ENCODE data around the gene IRAG1.
"Not testable (repeated sequence)": the region's sequence is repeated elsewhere in the genome, so short reads cannot be mapped to it uniquely, and the experiment has no call there.

Gene IRAG1

GRCh38 chr11:10701982-10702381 lies 8.4 kb upstream of the IRAG1 start:
- DNase-seq (ENCODE audit: low read depth in 2 of 3, low spot score in 1 of 3), result no peak

GRCh38 chr11:10699072-10699471 lies 5.5 kb upstream of the IRAG1 start:
- no peak for DNase-seq (ENCODE audit: low read depth in 2 of 3, low spot score in 1 of 3)

GRCh38 chr11:10697323-10697620 lies 3.7 kb upstream of the IRAG1 start:
- DNase-seq (ENCODE audit: low read depth in 2 of 3, low spot score in 1 of 3), result no peak

GRCh38 chr11:10696468-10697322 lies 3.1 kb upstream of the IRAG1 start:
- no peak for DNase-seq (ENCODE audit: low read depth in 2 of 3, low spot score in 1 of 3)

GRCh38 chr11:10695833-10696232 lies 2.3 kb upstream of the IRAG1 start:
- DNase-seq (ENCODE audit: low read depth in 2 of 3, low spot score in 1 of 3), result no peak

GRCh38 chr11:10694486-10695239 lies 1.1 kb upstream of the IRAG1 start:
- no peak for DNase-seq (ENCODE audit: low read depth in 2 of 3, low spot score in 1 of 3)

- DNase-seq (ENCODE audit: low read depth in 2 of 3, low spot score in 1 of 3), result no peak
These were observed 932 bp downstream of the IRAG1 start for GRCh38 chr11:10692531-10693115.

GRCh38 chr11:10688401-10688800 lies 5.2 kb downstream of the IRAG1 start:
- peak in 1 of 3 donors; percentile 1 for DNase-seq (ENCODE audit: low read depth in 2 of 3, low spot score in 1 of 3)

GRCh38 chr11:10686311-10686710 lies 7.2 kb downstream of the IRAG1 start:
- no peak for DNase-seq (ENCODE audit: low read depth in 2 of 3, low spot score in 1 of 3)

GRCh38 chr11:10683429-10683828 lies 10.1 kb downstream of the IRAG1 start:
- DNase-seq (ENCODE audit: low read depth in 2 of 3, low spot score in 1 of 3), result no peak

- no peak for DNase-seq (ENCODE audit: low read depth in 2 of 3, low spot score in 1 of 3)
These were observed 12.5 kb downstream of the IRAG1 start for GRCh38 chr11:10680956-10681487.

GRCh38 chr11:10680279-10680678 lies 13.3 kb downstream of the IRAG1 start:
- DNase-seq (ENCODE audit: low read depth in 2 of 3, low spot score in 1 of 3), result not testable (repeated sequence)

- DNase-seq (ENCODE audit: low read depth in 2 of 3, low spot score in 1 of 3), result no peak
These were observed 13.9 kb downstream of the IRAG1 start for GRCh38 chr11:10679644-10680043.

- no peak for DNase-seq (ENCODE audit: low read depth in 2 of 3, low spot score in 1 of 3)
These were observed 15.5 kb downstream of the IRAG1 start for GRCh38 chr11:10678101-10678500.

GRCh38 chr11:10676919-10677318 lies 16.6 kb downstream of the IRAG1 start:
- DNase-seq (ENCODE audit: low read depth in 2 of 3, low spot score in 1 of 3), result no peak

- no peak for DNase-seq (ENCODE audit: low read depth in 2 of 3, low spot score in 1 of 3)
These were observed 18.6 kb downstream of the IRAG1 start for GRCh38 chr11:10674911-10675440.

GRCh38 chr11:10674440-10674855 lies 19.1 kb downstream of the IRAG1 start:
- DNase-seq (ENCODE audit: low read depth in 2 of 3, low spot score in 1 of 3), result no peak

GRCh38 chr11:10673501-10674062 lies 20.0 kb downstream of the IRAG1 start:
- DNase-seq (ENCODE audit: low read depth in 2 of 3, low spot score in 1 of 3), result no peak

GRCh38 chr11:10670099-10670498 lies 23.5 kb downstream of the IRAG1 start:
- DNase-seq (ENCODE audit: low read depth in 2 of 3, low spot score in 1 of 3), result no peak

GRCh38 chr11:10669258-10670033 lies 24.1 kb downstream of the IRAG1 start:
- no peak for DNase-seq (ENCODE audit: low read depth in 2 of 3, low spot score in 1 of 3)

- no peak for DNase-seq (ENCODE audit: low read depth in 2 of 3, low spot score in 1 of 3)
These were observed 26.1 kb downstream of the IRAG1 start for GRCh38 chr11:10667521-10667885.
